Upper lobe of right lung (tissue), 1 donor: ENCODE data around the gene CCDC85C. TPM values are rescaled to one million over a fixed set of nuclear protein-coding genes. Genes with fewer than 3 reads are reported as not detected.

Experiments used
- ATAC-seq: fragments of 200-7000 bp; cut with Tn5 transposase; one replicate; pipeline ENCODE4 v1.9.1; 2020; ENCODE audit warnings: mild to moderate bottlenecking, moderate library complexity
- DNase-seq: peaks from one replicate; pipeline ENCODE4 v3.0.0-alpha.2; 2020
- H3K27ac ChIP-seq: fragments of 200-600 bp; one replicate; pipeline ENCODE4 v1.8.0; 2022
- H3K27me3 ChIP-seq: fragments of 200-600 bp; one replicate; pipeline ENCODE4 v1.8.0; 2022; ENCODE audit warnings: mild to moderate bottlenecking
- H3K36me3 ChIP-seq: fragments of 200-600 bp; one replicate; pipeline ENCODE4 v1.8.0; 2022
- H3K4me1 ChIP-seq: fragments of 200-600 bp; one replicate; pipeline ENCODE4 v1.8.0; 2022
- H3K4me3 ChIP-seq: fragments of 200-600 bp; one replicate; pipeline ENCODE4 v1.8.0; 2022; ENCODE audit warnings: mild to moderate bottlenecking
- H3K9me3 ChIP-seq: fragments of 200-600 bp; one replicate; pipeline ENCODE4 v1.8.0; 2022
- CTCF ChIP-seq: fragments of 200-600 bp; IDR thresholded peaks from one replicate; pipeline ENCODE4 v1.8.0; 2022; ENCODE audit warnings: antibody characterized with exemption
- intact Hi-C: fragments of 100-400 bp; cut with DNase I; formaldehyde crosslinking; loops from one replicate; pipeline ENCODE4 v1.11.0; 2022
- total RNA-seq: library from RNA; stranded (reverse); fragmentation: NEBNext Ultra II Directional; extraction: Animal tissue kit (Norgen Biotek cat#: 25700); gene quantifications from one replicate; pipeline ENCODE4 v1.2.1, GENCODE V29; 2021
- donor health status: DM: no; HTN: yes; CAD: no; lungs with severe emphysema.

The CCDC85C gene
- total RNA-seq, 1 donor from 2014 or later = 22.6 TPM

- TF ChIP-seq CTCF = no peak
- Histone ChIP-seq H3K9me3 (no peaks in the 10 kb centered on the region), H3K4me3 (no peak overlapping the region), H3K36me3 (no peaks in the 10 kb centered on the region), H3K27ac (no peak overlapping the region), H3K27me3 (no peaks in the 10 kb centered on the region), H3K4me1 (peaks cover 33% of the 10 kb centered on the region)
- no peak for DNase-seq
- ATAC-seq = no peak
- intact Hi-C loops = no loop called here
Measured at GRCh38 chr14:99475660-99476059, 128.3 kb downstream of the CCDC85C start.

- no peaks in the 10 kb centered on the region for H3K27me3 ChIP-seq
- no peak for DNase-seq
- H3K9me3 ChIP-seq = no peaks in the 10 kb centered on the region
- intact Hi-C loops = no loop called here
- H3K4me3 ChIP-seq = no peak overlapping the region
- peak; percentile 16 for ATAC-seq
- TF ChIP-seq CTCF = peak; percentile 7
- no peaks in the 10 kb centered on the region for H3K36me3 ChIP-seq
- H3K4me1 ChIP-seq = peaks cover 33% of the 10 kb centered on the region
- no peak overlapping the region for H3K27ac ChIP-seq
Measured at GRCh38 chr14:99475179-99475578, 128.8 kb downstream of the CCDC85C start.

- no peak for ATAC-seq
- Histone ChIP-seq H3K27ac (no peak overlapping the region), H3K9me3 (no peaks in the 10 kb centered on the region), H3K4me1 (peaks cover 23% of the 10 kb centered on the region), H3K27me3 (no peaks in the 10 kb centered on the region), H3K4me3 (no peak overlapping the region), H3K36me3 (no peaks in the 10 kb centered on the region)
- no peak for TF ChIP-seq CTCF
- intact Hi-C loops = no loop called here
- DNase-seq = no peak
Measured at GRCh38 chr14:99473458-99473857, 130.5 kb downstream of the CCDC85C start.

- Histone ChIP-seq H3K27me3 (no peaks in the 10 kb centered on the region), H3K4me1 (peaks cover 23% of the 10 kb centered on the region), H3K4me3 (no peak overlapping the region), H3K9me3 (no peaks in the 10 kb centered on the region), H3K27ac (no peak overlapping the region), H3K36me3 (no peaks in the 10 kb centered on the region)
- no peak for DNase-seq
- ATAC-seq = no peak
- intact Hi-C loops = no loop called here
- no peak for TF ChIP-seq CTCF
Measured at GRCh38 chr14:99472937-99473336, 131.1 kb downstream of the CCDC85C start.

- no peak for TF ChIP-seq CTCF
- intact Hi-C loops = no loop called here
- no peak for ATAC-seq
Measured at GRCh38 chr14:99471731-99472130, 132.3 kb downstream of the CCDC85C start.

More at GRCh38 chr14:99471731-99472130, 132.3 kb downstream of the CCDC85C start:
- Histone ChIP-seq H3K4me3 (no peak overlapping the region), H3K9me3 (no peaks in the 10 kb centered on the region), H3K27ac (no peak overlapping the region), H3K4me1 (peaks cover 29% of the 10 kb centered on the region), H3K36me3 (no peaks in the 10 kb centered on the region), H3K27me3 (no peaks in the 10 kb centered on the region)
- no peak for DNase-seq
